WTC11 (cell line): Measurements from ENCODE around the gene MRPL52. TPM values are rescaled to one million over a fixed set of nuclear protein-coding genes. Genes with fewer than 3 reads are reported as not detected.

Experiments
- ATAC-seq: fragments of 200-7000 bp; cut with Tn5 transposase; 2 replicates; pipeline ENCODE4 v1.10.0; 2021; ENCODE audit warnings: mild to moderate bottlenecking, moderate library complexity
- CTCF ChIA-PET: fragments of 300-600 bp; sonication (Branson Sonifier 250); formaldehyde crosslinking; loops from one replicate; lab custom pipeline; 2021; ENCODE audit warnings: antibody characterized with exemption; lab: Charles Lee
- POLR2A ChIA-PET: fragments of 350-600 bp; sonication (Branson Sonifier 250); formaldehyde crosslinking; loops from one replicate; lab custom pipeline; 2021; ENCODE audit warnings: antibody characterized with exemption; lab: Charles Lee
- DNase-seq: peaks from one replicate; pipeline ENCODE4 v3.0.0; 2021; ENCODE audit warnings: low spot score
- H3K27ac Mint-ChIP-seq: 2 replicates; pipeline ENCODE4 v1.8.0; 2021; ENCODE audit warnings: mixed read lengths
- H3K27me3 Mint-ChIP-seq: 2 replicates; pipeline ENCODE4 v1.8.0; 2021; ENCODE audit warnings: low read depth, mild to moderate bottlenecking, moderate library complexity, mixed read lengths
- H3K36me3 Mint-ChIP-seq: 2 replicates; pipeline ENCODE4 v1.8.0; 2021; ENCODE audit warnings: mixed read lengths
- H3K4me1 Mint-ChIP-seq: 2 replicates; pipeline ENCODE4 v1.8.0; 2022; ENCODE audit warnings: mixed read lengths
- H3K4me3 Mint-ChIP-seq: 2 replicates; pipeline ENCODE4 v1.8.0; 2021; ENCODE audit warnings: mild to moderate bottlenecking, moderate library complexity, mixed read lengths
- H3K9me3 Mint-ChIP-seq: 2 replicates; pipeline ENCODE4 v1.8.0; 2021; ENCODE audit warnings: mixed read lengths
- CREM ChIP-seq: sonication (generic); formaldehyde crosslinking; IDR thresholded peaks from 2 replicates; pipeline ENCODE4 v1.8.1; 2022; ENCODE audit warnings: mild to moderate bottlenecking, missing genetic modification reagents, moderate library complexity
- ELF4 ChIP-seq: sonication (generic); formaldehyde crosslinking; IDR thresholded peaks from 2 replicates; pipeline ENCODE4 v1.8.1; 2022; ENCODE audit warnings: low read depth, mild to moderate bottlenecking, moderate library complexity, missing genetic modification reagents
- EMX1 ChIP-seq: fragments of 250-450 bp; sonication (Bioruptor Pico); IDR thresholded peaks from 2 replicates; pipeline ENCODE4 v1.8.0; 2021; ENCODE audit warnings: mild to moderate bottlenecking
- ETV6 ChIP-seq: sonication (generic); formaldehyde crosslinking; IDR thresholded peaks from 2 replicates; pipeline ENCODE4 v1.8.1; 2022; ENCODE audit warnings: mild to moderate bottlenecking, missing genetic modification reagents
- FOXP1 ChIP-seq: sonication (generic); formaldehyde crosslinking; IDR thresholded peaks from 2 replicates; pipeline ENCODE4 v1.8.0; 2022; ENCODE audit warnings: missing genetic modification reagents, mild to moderate bottlenecking, moderate library complexity, borderline replicate concordance
- JUN ChIP-seq: sonication (generic); formaldehyde crosslinking; IDR thresholded peaks from 2 replicates; pipeline ENCODE4 v1.8.0; 2023; ENCODE audit warnings: mild to moderate bottlenecking, missing genetic modification reagents
- NFATC4 ChIP-seq: fragments of 250-450 bp; sonication (Bioruptor Pico); IDR thresholded peaks from 2 replicates; pipeline ENCODE4 v1.9.0; 2021; ENCODE audit warnings: mild to moderate bottlenecking
- NFE2L1 ChIP-seq: sonication (generic); formaldehyde crosslinking; IDR thresholded peaks from 2 replicates; pipeline ENCODE4 v1.8.1; 2023; ENCODE audit warnings: missing genetic modification reagents
- NR1H2 ChIP-seq: sonication (generic); formaldehyde crosslinking; IDR thresholded peaks from 2 replicates; pipeline ENCODE4 v1.9.0; 2021; ENCODE audit warnings: mild to moderate bottlenecking, moderate library complexity, missing genetic modification reagents
- PRDM15 ChIP-seq: sonication (generic); formaldehyde crosslinking; IDR thresholded peaks from 2 replicates; pipeline ENCODE4 v1.8.0; 2022; ENCODE audit warnings: missing genetic modification reagents
- PREB ChIP-seq: sonication (generic); formaldehyde crosslinking; IDR thresholded peaks from 2 replicates; pipeline ENCODE4 v1.8.1; 2022; ENCODE audit warnings: mild to moderate bottlenecking, missing genetic modification reagents, moderate library complexity, borderline replicate concordance
- RELA ChIP-seq: sonication (generic); formaldehyde crosslinking; IDR thresholded peaks from 2 replicates; pipeline ENCODE4 v1.8.1; 2022; ENCODE audit warnings: missing genetic modification reagents, mild to moderate bottlenecking, borderline replicate concordance
- SMAD3 ChIP-seq: sonication (generic); formaldehyde crosslinking; IDR thresholded peaks from 2 replicates; pipeline ENCODE4 v1.8.0; 2022; ENCODE audit warnings: missing genetic modification reagents, mild to moderate bottlenecking, borderline replicate concordance
- SMAD4 ChIP-seq: sonication (generic); formaldehyde crosslinking; IDR thresholded peaks from 2 replicates; pipeline ENCODE4 v1.8.0; 2022; ENCODE audit warnings: mild to moderate bottlenecking, missing genetic modification reagents
- ZNF138 ChIP-seq: sonication (generic); formaldehyde crosslinking; conservative IDR thresholded peaks from 2 replicates; pipeline ENCODE4 v1.8.1; 2022; ENCODE audit warnings: mild to moderate bottlenecking, moderate library complexity, missing genetic modification reagents
- ZNF317 ChIP-seq: sonication (generic); formaldehyde crosslinking; IDR thresholded peaks from 2 replicates; pipeline ENCODE4 v1.8.1; 2023; ENCODE audit warnings: low read depth, mild to moderate bottlenecking, moderate library complexity, missing genetic modification reagents, borderline replicate concordance
- total RNA-seq: library from RNA; stranded (reverse); gene quantifications from 3 replicates; pipeline ENCODE4 v1.2.3, GENCODE V29; 2021
- TF ChIP-seq, protein P1 (sequence below): fragments of 250-450 bp; sonication (Bioruptor Pico); conservative IDR thresholded peaks from 2 replicates; pipeline ENCODE4 v1.9.0; 2021; ENCODE audit warnings: mild to moderate bottlenecking
- TF ChIP-seq, protein P2 (sequence below): sonication (generic); formaldehyde crosslinking; IDR thresholded peaks from 2 replicates; pipeline ENCODE4 v1.8.1; 2022; ENCODE audit warnings: mild to moderate bottlenecking, moderate library complexity, missing genetic modification reagents

MRPL52 gene
- total RNA-seq, 1 experiment from 2014 or later, result 170 TPM

DNA sequence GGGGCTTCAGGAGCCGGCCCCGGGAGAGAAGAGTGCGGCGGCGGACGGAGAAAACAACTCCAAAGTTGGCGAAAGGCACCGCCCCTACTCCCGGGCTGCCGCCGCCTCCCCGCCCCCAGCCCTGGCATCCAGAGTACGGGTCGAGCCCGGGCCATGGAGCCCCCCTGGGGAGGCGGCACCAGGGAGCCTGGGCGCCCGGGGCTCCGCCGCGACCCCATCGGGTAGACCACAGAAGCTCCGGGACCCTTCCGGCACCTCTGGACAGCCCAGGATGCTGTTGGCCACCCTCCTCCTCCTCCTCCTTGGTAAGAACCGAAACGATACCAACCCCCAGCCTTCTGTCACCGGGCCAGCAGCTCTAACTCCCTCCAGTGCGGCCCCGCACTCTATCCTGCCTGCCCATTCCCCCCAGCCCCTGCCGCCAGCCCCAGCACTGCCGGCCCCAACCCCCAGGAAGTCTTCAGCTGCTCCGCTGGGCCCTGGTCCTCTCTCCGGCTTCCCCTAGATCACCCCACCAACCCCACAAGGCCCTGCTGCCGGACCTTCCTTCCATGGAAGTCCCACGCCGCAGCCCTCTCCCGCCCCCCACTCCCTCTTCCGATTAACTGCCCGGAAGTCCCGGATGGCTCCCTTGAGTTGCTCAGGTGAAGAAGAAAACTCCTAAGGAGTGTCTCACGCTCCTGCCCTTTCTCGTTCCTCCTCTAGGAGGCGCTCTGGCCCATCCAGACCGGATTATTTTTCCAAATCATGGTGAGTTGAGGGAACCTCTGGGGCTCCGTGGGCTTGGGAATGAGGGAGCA is 42.5 kb downstream of the MRPL52 start (continued):
- TF ChIP-seq SMAD3 (CRISPR knock-in tag) (no peak), ELF4 (CRISPR knock-in tag) (no peak; the same call in 1 of the 2 replicates), NR1H2 (no peak), NFE2L1 (0 out of 2 replicates have a peak, but pooled peaks have one; percentile 20), ETV6 (no peak), PRDM15 (CRISPR knock-in tag) (no peak), CREM (CRISPR knock-in tag) (no peak), EMX1 (CRISPR knock-in tag) (no peak), RELA (CRISPR knock-in tag) (no peak), NFATC4 (CRISPR knock-in tag) (no peak)
- TF ChIP-seq, protein P1, sequence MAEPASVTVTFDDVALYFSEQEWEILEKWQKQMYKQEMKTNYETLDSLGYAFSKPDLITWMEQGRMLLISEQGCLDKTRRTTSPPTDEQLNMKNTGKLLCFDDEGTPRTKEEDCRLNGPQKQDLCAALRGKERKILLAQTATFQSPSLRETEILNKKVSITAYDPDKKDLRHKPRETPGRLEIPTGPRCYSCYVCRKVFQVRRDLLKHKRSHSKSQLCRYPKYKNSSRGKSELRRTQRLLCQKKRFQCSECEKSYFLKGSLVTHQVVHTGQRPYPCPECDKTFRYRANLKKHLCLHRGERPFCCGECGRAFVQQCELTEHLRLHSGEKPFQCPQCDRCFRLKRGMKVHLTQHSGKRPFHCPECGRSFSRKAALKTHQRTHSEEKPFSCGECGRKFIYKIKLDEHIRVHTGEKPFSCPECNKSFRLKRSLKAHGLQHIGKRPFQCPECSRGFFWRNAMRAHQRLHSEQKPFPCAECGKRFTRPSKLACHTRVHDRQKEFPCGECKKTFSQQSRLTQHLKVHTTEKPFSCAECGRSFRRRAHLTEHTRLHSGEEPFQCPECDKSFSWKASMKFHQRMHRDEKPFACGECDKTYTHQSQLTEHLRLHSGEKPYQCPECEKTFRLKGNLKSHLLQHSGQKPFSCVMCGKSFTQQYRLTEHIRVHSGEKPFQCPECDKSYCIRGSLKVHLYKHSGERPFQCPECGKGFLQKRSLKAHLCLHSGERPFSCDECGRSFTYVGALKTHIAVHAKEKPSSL, result no peak

GRCh38 chr14:22872833-22873520 is 43.3 kb downstream of the MRPL52 start:
- POLR2A ChIA-PET, result interaction anchor here (1.1 to 4.1 kb wide), 4 partner anchors 10 to 50 kb away, joined by 4 to 32 read pairs (median 15); partner anchors contain the start of gene REM2
- CTCF ChIA-PET, result interaction anchor here (0.6 to 3.8 kb wide), 17 partner anchors 8 to 530 kb away, joined by 3 to 57 read pairs (median 6); partner anchors contain the start of genes ABHD4 and REM2

More at GRCh38 chr14:22872833-22873520, 43.3 kb downstream of the MRPL52 start:
- Mint-ChIP-seq H3K27me3 (no peaks in the 10 kb centered on the region), H3K9me3 (no peaks in the 10 kb centered on the region), H3K4me3 (peak overlapping the region; percentile 83), H3K27ac (peak overlapping the region; percentile 94), H3K4me1 (peaks cover 18% of the 10 kb centered on the region), H3K36me3 (peaks cover 11% of the 10 kb centered on the region)
- ATAC-seq, result no peak
- no peak for DNase-seq
- TF ChIP-seq ETV6 (no peak), ZNF138 (CRISPR knock-in tag) (no peak), ZNF317 (no peak), SMAD4 (no peak), PREB (CRISPR knock-in tag) (peak; percentile 46; the same call in 1 of the 2 replicates), FOXP1 (no peak), JUN (CRISPR knock-in tag) (no peak)
- TF ChIP-seq, protein P2, sequence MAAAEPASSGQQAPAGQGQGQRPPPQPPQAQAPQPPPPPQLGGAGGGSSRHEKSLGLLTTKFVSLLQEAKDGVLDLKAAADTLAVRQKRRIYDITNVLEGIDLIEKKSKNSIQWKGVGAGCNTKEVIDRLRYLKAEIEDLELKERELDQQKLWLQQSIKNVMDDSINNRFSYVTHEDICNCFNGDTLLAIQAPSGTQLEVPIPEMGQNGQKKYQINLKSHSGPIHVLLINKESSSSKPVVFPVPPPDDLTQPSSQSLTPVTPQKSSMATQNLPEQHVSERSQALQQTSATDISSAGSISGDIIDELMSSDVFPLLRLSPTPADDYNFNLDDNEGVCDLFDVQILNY (CRISPR knock-in tag), result no peak
- TF ChIP-seq, all 79 proteins: peak for 1
